NCI-H526 (cell line): ENCODE measurements around the gene PRCC.

ENCODE experiments used
- DNase-seq, 2 experiments: peaks; one replicate each; lab custom pipeline; 2025; lab: John Stamatoyannopoulos, UW

Gene PRCC

DNA sequence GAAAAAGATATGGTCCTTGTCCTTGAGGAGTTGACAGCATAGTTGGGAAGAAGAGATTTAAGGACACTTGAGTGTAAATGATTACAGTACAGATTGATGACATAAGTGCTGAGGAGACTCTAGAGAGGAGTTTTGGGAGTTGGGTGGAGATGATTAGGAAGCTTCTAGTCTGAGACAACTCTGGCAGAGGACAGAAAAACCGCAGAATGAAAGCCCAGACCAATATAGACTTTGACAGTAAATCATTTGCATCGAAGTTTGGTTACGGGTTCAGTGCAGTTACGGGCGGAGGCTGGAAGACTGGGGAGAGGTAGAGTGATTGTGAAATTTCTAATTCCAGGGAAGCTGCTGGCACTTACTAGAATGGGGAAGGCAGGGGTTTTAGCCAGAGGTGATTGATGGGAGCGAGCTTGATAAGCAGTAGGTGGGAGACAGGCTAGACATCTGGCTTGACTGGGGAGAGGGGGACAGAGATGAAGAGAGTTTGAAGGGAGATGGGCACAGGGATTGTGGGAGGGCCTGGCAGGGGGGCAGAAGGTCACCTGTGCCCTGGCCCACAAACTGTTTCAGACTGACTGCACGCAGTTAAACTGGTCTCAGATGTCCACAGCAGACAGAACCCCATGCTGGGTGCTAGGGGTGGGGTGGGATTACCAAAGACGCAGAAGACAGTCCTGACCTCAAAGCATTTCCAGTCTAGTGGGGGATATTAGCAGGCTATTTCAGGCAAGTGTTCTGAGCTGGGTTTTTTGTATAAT is 29.2 kb downstream of the PRCC start:
- DNase-seq = peak; percentile 50 to 82

DNA sequence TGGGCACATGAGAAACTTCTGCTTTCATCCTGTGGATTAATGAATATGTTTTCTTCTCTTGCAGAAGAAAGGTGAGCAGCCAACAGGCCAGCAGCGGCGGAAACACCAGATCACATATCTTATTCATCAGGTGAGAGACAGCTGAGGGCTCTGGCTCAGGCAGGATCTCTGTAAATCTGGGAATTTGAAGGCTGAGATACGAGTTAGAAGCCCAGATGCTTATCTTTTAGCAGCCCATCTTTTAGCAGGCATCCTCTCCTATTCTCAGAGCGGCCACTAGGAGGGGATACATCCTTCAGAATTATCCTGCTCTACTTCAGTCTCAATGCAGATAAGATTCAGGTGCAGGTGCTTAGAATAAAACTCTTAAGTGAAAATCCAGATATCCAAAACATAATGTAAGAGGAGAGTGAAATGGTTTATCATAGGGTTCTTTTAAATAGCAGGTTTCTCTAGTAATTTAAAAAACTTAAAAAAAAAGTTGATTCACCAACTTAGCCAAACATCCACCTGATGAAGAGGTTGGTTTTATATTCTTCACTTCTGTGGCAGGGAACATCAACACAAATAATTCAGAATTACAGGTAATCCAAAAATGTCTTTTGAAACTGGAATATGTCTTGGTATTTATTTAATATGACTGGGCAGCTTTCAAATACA is 30.0 kb downstream of the PRCC start:
- DNase-seq = peak; percentile 63 to 90

- no peak for DNase-seq
These were observed 34.2 kb downstream of the PRCC start for GRCh38 chr1:156801409-156802121.

DNA sequence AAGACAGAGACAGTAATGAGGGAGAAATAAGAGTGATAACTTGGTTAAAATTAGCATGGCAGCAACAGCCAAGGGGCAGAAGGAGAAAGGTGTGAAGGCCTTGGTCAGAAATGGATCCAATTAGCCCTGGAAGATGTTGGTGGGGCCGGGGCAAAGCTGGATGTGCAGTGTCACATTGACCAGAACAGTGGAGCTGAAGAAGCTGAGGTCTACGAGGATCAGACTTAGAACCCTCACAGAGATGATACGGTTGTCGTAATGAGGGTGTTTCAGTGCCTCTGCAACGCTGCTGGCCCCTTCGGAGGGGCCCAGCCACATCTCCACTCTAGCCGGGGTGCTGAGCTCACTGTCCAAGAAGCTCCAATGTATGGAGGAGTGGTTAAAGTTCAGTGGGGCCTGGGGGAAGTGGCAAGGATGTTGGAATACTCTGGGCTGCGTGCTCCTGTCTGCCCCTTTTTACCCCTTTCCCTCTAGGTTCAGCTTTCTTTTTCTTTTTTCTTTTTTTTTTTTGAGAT is 35.1 kb downstream of the PRCC start:
- DNase-seq = no peak

- no peak for DNase-seq
These were observed 35.9 kb downstream of the PRCC start for GRCh38 chr1:156803086-156803851.

DNA sequence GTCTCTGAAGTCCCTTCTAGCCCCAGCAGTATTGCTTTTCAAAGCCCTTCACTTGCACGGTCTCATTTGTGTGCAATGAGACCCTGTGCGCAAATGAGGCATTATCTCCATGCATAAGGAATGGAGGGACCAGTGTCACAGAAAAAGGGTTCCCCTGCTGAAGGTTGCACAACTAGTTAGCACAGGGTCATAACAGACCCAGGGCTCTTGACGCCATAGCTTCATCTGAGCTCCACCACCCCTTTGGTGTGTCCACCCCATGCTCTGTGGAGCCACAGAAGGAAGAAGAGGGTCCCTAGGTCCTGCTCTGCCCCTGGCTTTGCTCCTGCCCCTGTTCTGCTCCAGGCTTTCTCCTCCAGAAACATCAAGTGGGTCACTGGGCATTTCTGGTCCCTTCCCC is 36.7 kb downstream of the PRCC start:
- no peak for DNase-seq

DNA sequence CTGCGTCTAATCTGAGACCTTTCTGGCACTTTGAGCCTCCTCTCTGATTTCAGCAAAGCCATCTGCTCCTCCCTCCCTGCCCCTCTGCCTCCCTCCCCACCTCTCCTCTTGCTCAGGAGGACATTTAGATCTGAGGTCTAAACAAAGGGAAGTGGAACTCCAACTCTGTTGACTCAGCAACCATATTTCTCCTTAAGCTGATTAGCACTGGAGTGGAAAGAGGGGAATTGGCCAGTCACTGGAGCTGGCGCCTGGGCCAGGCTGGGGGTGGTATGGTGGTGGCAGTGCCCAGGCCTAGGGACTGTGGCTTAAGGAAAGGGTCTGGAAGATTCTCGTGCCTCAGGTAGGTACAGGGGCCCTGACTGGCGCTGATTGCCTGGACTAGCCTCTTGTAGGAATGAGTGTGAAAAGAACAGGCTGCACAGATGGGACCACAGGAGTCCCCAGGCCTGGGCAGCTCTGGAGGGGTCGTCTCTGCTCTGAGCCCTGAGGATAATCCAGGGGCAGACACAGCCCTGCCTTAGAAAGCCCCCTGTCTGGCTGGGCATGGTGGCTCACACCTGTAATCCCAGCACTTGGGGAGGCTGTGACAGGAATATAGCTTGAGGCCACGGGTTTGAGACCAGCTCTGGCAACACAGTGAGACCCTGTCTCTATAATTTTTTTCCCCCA is 37.4 kb downstream of the PRCC start:
- no peak for DNase-seq

DNA sequence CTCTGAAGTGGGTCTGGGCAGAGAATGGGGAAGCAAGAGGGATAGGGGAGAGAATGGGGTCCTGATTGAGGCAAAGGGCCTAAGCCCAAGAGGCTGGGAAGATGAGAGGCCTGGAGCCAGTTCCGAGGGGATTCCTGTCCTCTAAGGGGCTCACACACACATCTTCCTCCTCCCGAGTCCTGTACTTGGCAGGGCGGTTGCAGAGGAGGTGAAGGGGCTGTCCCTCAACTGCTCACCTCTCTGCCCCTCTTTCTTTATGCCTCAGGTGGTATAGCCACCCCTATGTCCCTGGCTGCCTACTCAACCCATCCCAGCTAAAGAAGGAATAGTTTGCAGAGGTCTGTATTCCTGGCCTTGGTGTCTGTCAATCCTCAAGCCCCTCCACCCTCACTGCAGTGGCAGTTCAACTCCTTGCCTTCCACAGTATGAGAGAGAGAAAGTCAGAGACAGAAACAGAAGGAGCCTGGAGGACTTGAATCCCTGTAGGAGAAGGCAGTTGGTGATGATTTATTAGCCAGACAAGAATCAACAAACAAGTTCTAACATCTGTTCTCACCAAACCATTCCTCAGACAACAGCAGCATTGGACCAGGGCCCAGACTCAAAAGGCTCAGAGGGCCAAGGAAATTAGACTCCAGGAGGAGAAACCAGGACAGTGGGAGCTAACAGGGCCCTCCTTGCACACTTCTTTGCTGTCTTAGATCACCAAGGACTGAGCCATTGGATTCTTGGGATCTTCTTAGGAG is 38.6 kb downstream of the PRCC start:
- no peak for DNase-seq

DNA sequence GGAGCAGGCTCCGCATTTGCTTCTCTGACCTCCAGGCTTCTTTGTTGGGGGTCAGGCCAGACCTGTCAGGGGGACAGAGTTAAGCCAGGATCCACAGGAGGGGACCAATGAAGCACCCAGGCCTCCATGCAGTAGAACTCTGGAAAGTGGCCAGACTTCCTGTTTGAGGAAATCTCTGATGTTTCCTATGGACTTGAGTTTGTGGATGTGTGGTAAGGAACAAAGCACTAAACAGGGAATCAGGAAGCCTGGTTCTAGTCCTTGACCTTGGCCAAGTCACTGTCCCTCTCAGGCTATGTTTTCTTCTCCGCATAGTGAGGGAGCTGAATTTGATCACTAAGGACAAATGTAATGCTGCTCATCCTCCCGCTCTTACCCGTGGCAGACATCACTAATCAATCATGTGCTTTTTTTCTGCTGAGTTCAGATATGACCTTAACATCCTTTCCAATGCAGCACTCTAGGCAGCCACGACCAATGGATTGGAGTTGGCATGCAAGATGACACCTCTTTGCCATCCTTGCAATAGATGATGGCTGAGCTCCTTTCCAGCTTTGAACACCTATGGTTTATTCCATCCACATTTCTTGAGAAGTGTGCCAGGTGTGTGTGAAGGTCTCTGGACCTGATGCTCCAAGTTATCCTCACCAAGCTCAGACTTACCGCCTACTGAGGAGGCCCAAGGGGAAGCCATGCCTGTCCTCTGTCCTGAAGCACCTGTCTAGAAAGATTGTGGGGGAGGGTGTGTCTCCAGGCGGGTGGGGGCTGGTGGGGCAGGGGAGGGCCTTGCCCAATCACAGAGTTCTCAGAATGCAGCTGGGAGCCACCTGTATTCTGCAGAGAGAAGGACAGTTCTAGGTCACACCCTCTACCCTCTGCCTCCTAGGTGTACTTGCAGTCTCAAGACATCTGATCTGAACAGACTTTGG is 39.4 kb downstream of the PRCC start:
- DNase-seq = no peak

- DNase-seq = no peak
These were observed 40.3 kb downstream of the PRCC start for GRCh38 chr1:156807627-156808026.

GRCh38 chr1:156808186-156809030 is 41.1 kb downstream of the PRCC start:
- DNase-seq = no peak

DNA sequence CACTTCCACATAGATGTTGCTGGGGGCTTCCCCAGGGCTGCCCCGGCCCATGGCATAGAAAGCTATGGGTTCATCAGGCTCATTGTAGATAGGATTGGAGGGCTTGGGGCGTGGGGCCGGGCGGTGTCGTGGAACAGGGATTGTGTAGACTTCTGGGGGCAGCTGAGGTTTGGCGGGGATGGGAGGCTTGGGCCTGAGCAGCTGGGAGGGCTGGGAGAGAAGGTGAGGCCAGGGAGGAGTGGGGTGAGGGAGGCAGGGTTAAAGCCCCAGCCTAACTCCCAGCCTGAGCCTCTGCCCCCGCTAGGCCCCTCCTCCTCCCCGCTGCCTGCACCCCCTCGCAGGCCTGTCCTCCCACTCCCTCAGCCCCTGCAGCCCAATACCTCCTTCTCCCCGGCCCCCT is 41.9 kb downstream of the PRCC start:
- DNase-seq = no peak

- no peak for DNase-seq
These were observed 42.5 kb downstream of the PRCC start for GRCh38 chr1:156809711-156810366.

GRCh38 chr1:156811168-156811567 is 43.8 kb downstream of the PRCC start:
- DNase-seq = no peak

DNA sequence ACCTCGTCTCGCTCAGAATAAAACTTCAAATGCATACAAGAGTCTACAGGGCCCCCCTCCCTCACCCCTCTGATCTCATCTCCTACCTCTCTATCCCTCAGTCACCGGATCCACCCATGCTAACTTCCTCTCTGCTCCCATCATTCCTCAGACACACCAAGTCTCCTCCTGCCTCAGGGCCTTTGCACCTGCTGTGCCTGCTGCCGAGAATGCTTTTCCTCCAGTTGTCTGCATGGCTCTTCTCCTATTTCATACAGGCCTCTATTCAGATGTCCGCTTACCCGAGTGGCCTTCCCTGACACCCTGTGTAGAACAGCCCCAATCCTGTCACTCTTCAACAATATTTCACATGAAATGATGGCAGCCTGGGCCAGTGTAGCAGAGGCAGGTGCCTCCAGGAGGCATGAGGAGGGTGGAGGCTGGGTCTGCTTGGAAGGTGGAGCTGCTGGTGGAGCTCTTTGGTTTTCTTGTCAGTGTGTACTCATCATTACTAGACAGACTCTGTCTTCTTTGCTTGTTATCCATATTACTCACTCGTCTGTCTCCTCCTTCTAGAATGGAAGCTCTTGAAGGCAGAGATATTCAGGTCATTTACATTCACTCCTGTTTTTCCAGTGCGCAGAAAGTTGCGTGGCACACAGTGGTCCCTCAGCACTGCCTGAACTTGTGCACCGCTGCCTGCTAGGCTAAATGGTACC is 45.1 kb downstream of the PRCC start:
- no peak for DNase-seq

DNA sequence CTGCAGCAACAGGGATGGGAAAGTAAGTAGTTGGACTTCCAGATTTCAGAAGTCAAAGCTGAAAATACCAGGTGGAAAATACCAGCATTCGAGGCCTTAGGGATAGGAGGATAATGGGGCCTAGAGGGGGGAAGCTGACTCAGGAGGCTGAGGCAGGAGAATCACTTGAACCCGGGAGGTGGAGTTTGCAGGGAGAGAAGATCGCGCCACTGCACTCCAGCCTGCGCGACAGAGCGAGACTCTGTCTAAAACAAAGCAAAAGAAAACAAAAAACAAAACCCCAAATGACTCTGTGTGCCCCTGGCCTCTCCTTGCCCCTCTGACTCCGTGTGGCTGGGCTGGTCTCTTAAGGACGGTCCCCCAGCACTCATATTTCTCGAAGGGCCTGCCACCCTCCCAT is 46.0 kb downstream of the PRCC start:
- DNase-seq = no peak

GRCh38 chr1:156813750-156814570 is 46.6 kb downstream of the PRCC start:
- peak; percentile 70 to 97 for DNase-seq
